K562 (cell line): ENCODE measurements around the gene ZBTB47. TPM values are rescaled to one million over a fixed set of nuclear protein-coding genes. Genes with fewer than 3 reads are reported as not detected.

Experiments used
- ATAC-seq: fragments of 200-7000 bp; cut with Tn5 transposase; 3 replicates; pipeline ENCODE4 v1.9.1; 2020; ENCODE audit warnings: moderate library complexity
- BruUV-seq: library from RNA; stranded (reverse); fragments of 400-500 nt; replicated peaks from 2 replicates; lab custom pipeline; 2021; lab: Mats Ljungman, UMichigan
- CTCF ChIA-PET: fragments of 300-600 bp; formaldehyde crosslinking; extraction: SDS; loops from one replicate; lab custom pipeline; 2021; ENCODE audit warnings: low intra/inter-chr PET ratio; lab: Yijun Ruan, JAX
- POLR2A ChIA-PET: fragments of 300-600, 350-650 bp; sonication (Branson Sonifier 250); formaldehyde crosslinking; extraction: SDS; loops from one replicate; lab custom pipeline; 2021; ENCODE audit warnings: antibody characterized with exemption, inconsistent platforms; lab: Yijun Ruan, JAX
- DNase-seq, 4 experiments: peaks; one replicate each; pipeline versions ENCODE4 v3.0.0 to v3.0.0-alpha.2; 2011 to 2018; ENCODE audit warnings: low spot score in 3 of 4, mixed read lengths in 3 of 4; ENCODE audit errors: extremely low read depth in 1 of 4
- FAIRE-seq: peaks from 2 replicates; lab custom pipeline; 2011; peaks lifted over from hg19 to GRCh38; lab: Jason Lieb, UNC
- H2AFZ ChIP-seq: 2 replicates; pipeline ENCODE4 v1.6.0; 2011; ENCODE audit warnings: low read depth, low read length, control low read depth, inconsistent platforms
- H3K27ac ChIP-seq: fragments of 200-600 bp; 3 replicates; pipeline ENCODE4 v1.8.0; 2011; ENCODE audit warnings: low read depth, mild to moderate bottlenecking, control low read depth, inconsistent platforms, low read length, moderate library complexity, mixed read lengths; ENCODE audit errors: extremely low read depth
- H3K27me3 ChIP-seq, 2 experiments: fragments of 300-600 bp in 1 of 2; 2 replicates in 1 of 2; 3 replicates in 1 of 2; pipeline versions ENCODE4 v1.6.0 to v1.8.0; 2011; ENCODE audit warnings: inconsistent platforms in 2 of 2, low read length in 2 of 2, mild to moderate bottlenecking in 1 of 2, mixed read lengths in 1 of 2, moderate library complexity in 1 of 2; ENCODE audit not compliant: control insufficient read depth in 2 of 2, insufficient read depth in 2 of 2
- H3K36me3 ChIP-seq: fragments of 300-600 bp; 3 replicates; pipeline ENCODE4 v1.8.0; 2011; ENCODE audit warnings: mild to moderate bottlenecking, low read length, inconsistent platforms; ENCODE audit not compliant: control insufficient read depth, insufficient read depth
- H3K4me1 ChIP-seq, 2 experiments: fragments of 200-600 bp in 1 of 2; replicated peaks in 1 of 2; 2 replicates in 1 of 2; 3 replicates in 1 of 2; pipeline versions ENCODE4 v1.5.1 to v1.8.0; 2011; ENCODE audit warnings: inconsistent platforms in 2 of 2, low read length in 2 of 2, mild to moderate bottlenecking in 1 of 2, mixed read lengths in 1 of 2, moderate library complexity in 1 of 2; ENCODE audit not compliant: control insufficient read depth in 2 of 2, insufficient read depth in 2 of 2
- H3K4me2 ChIP-seq: 2 replicates; pipeline ENCODE4 v1.6.1; 2011; ENCODE audit warnings: low read length, control low read depth, inconsistent platforms, mixed read lengths; ENCODE audit not compliant: insufficient read depth
- H3K4me3 ChIP-seq: fragments of 200-600 bp; sonication (generic), shearing (Covaris generic); 2 replicates; pipeline ENCODE4 v1.5.1; 2016; ENCODE audit warnings: control low read depth, inconsistent platforms
- H3K79me2 ChIP-seq: fragments of 200-600 bp; 3 replicates; pipeline ENCODE4 v1.8.0; 2011; ENCODE audit warnings: low read length, inconsistent platforms; ENCODE audit not compliant: control insufficient read depth, insufficient read depth
- H3K9ac ChIP-seq, 2 experiments: 2 replicates each; pipeline versions ENCODE4 v1.6.0 to v1.6.1; 2011; ENCODE audit warnings: low read depth in 2 of 2, low read length in 2 of 2, control low read depth in 1 of 2, inconsistent platforms in 1 of 2, mild to moderate bottlenecking in 1 of 2, mixed read lengths in 1 of 2; ENCODE audit not compliant: insufficient read depth in 1 of 2
- H3K9me1 ChIP-seq: one replicate; pipeline ENCODE4 v1.6.0; 2011; ENCODE audit warnings: inconsistent platforms, mild to moderate bottlenecking, low read length, moderate library complexity; ENCODE audit not compliant: control insufficient read depth, insufficient read depth
- H3K9me3 ChIP-seq: replicated peaks from 2 replicates; pipeline ENCODE4 v1.5.1; 2011; ENCODE audit warnings: low read depth, low read length, inconsistent platforms; ENCODE audit not compliant: control insufficient read depth, insufficient read depth
- H4K20me1 ChIP-seq: replicated peaks from 2 replicates; pipeline ENCODE4 v1.6.1; 2011; ENCODE audit warnings: low read length, inconsistent platforms, mixed read lengths; ENCODE audit not compliant: control insufficient read depth, insufficient read depth
- GATA2 ChIP-seq: sonication (generic); formaldehyde crosslinking; IDR thresholded peaks from 2 replicates; pipeline ENCODE4 v1.4.0; 2020; ENCODE audit warnings: mild to moderate bottlenecking, missing genetic modification reagents
- HCFC1 ChIP-seq: IDR thresholded peaks from 2 replicates; pipeline ENCODE4 v1.6.1; 2012; ENCODE audit warnings: low read depth, low read length, improper control_type of control experiment
- MTA1 ChIP-seq: fragments of 450-650 bp; IDR thresholded peaks from 2 replicates; pipeline ENCODE4 v1.6.1; 2017; ENCODE audit warnings: borderline replicate concordance
- NCOR1 ChIP-seq: fragments of 450-650 bp; IDR thresholded peaks from 2 replicates; pipeline ENCODE4 v1.6.1; 2016; ENCODE audit warnings: mild to moderate bottlenecking, moderate library complexity
- RBBP5 ChIP-seq: fragments of 200-600 bp; sonication (generic); IDR thresholded peaks from 2 replicates; pipeline ENCODE4 v1.6.1; 2012; ENCODE audit warnings: borderline replicate concordance, mild to moderate bottlenecking, low read length, control low read depth, inconsistent platforms; ENCODE audit not compliant: insufficient read depth, poor library complexity, severe bottlenecking
- WGBS: fragments of 100-300 bp; shearing (Covaris generic); methylation state at CpG from one replicate; pipeline ENCODE4 v1.1.6; 2016; ENCODE audit warnings: low coverage, mixed read lengths; ENCODE audit not compliant: insufficient coverage; ENCODE audit errors: missing lambda C conversion rate; 5-methylcytosine and 5-hydroxymethylcytosine counted together
- in situ Hi-C: fragments of 300-500 bp; cut with MboI; formaldehyde crosslinking; loops from 4 replicates; pipeline ENCODE4 v1.15.0; 2018; ENCODE audit warnings: inconsistent platforms, mixed read lengths
- intact Hi-C: fragments of 100-400 bp; cut with micrococcal nuclease; formaldehyde crosslinking; loops from 2 replicates; pipeline ENCODE4 v1.14.2; 2022
- polyA plus RNA-seq, 8 experiments: library from polyadenylated mRNA; depleted of rRNA in 4 of 8; stranded (reverse) in 5 of 8; unstranded in 3 of 8; fragments of >200 nt; fragmentation: Nextera tagmentation in 2 of 8; fragmentation: Illumina TruSeq in 1 of 8; extraction: Ambion mirVana in 2 of 8; extraction: Trizol in 1 of 8; gene quantifications; 2 replicates each; pipeline versions ENCODE4 v1.2.1 to v1.2.3, GENCODE V29; 2011 to 2014; ENCODE audit warnings: inconsistent platforms in 1 of 8, missing spikeins in 1 of 8
- total RNA-seq, 7 experiments: library from RNA; depleted of rRNA in 6 of 7; stranded (reverse); fragments of >200 nt in 6 of 7; fragmentation: Illumina TruSeq in 2 of 7; extraction: Trizol in 2 of 7; gene quantifications; 2 replicates each; pipeline versions ENCODE4 v1.2.1 to v1.2.3, GENCODE V29; 2011 to 2021; ENCODE audit warnings: low replicate concordance in 1 of 7
- TF ChIP-seq, protein P1 (sequence below): sonication (generic); formaldehyde crosslinking; IDR thresholded peaks from 2 replicates; pipeline ENCODE4 v1.9.0; 2022; ENCODE audit warnings: mild to moderate bottlenecking, missing genetic modification reagents

ZBTB47 gene
- total and polyA plus RNA-seq, 9 of the 15 experiments (the other 6 are each of a cell fraction or from before 2014, with no cell fraction given), result 0.11 to 4.6 (median 1.7) TPM; not detected in 1

DNA sequence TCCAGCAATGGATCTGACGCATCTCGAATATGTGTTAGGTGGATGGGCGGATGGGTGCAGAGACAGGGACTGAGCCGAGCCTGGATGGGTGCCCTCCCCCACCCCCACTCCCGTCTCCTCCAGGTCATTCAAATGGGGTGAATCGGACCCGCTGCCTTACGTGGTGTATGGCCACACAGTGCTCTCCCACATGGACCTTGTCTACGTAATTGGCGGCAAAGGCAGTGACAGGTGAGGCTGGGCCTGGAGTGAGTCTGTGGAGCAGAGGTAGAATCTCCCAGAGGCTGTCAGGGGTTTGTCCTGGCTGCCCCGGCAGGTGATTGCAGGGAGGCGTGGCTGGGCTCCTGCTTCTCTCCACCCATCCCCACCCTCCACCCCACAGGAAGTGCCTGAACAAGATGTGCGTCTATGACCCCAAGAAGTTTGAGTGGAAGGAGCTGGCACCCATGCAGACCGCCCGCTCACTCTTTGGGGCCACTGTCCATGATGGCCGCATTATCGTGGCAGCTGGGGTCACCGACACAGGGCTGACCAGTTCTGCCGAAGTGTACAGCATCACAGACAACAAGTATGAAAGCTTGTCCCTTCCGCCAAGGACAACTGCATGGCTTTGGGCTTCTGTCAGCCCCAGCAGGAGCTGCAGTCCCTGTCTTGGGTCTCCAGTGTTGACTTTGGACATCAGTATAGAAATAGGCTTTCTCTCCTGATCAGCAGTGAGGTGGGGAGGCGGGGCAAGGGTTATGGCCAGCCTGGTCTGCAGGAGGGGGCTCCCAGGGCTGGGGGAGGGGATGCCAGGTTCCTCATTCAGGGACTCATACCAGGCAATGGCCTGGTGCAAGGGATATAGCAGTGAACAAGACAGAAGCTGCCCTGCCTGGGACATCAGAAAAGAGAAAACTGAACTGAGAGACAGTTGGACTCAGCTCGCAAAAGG is 35.3 kb downstream of the ZBTB47 start:
- CTCF ChIA-PET, result no interaction called here
- Histone ChIP-seq H3K9me1 (peaks cover 5% of the 10 kb centered on the region), H3K9ac (no peak overlapping the region; a peak in 1 of 4 replicates), H3K9me3 (no peaks in the 10 kb centered on the region), H3K27ac (no peak overlapping the region), H3K4me1 (peaks cover 0 to 22% of the 10 kb centered on the region in 2 experiments; a peak in 3 of 5 replicates), H3K4me2 (no peak overlapping the region), H3K27me3 (peaks cover 31 to 82% of the 10 kb centered on the region in 2 experiments), H3K36me3 (no peaks in the 10 kb centered on the region), H2AFZ (no peak overlapping the region), H4K20me1 (peaks cover 19% of the 10 kb centered on the region; the same call in 1 of the 2 replicates), H3K79me2 (no peaks in the 10 kb centered on the region), H3K4me3 (no peak overlapping the region)
- FAIRE-seq (no peak), ATAC-seq (no peak), DNase-seq (no peak)
- in situ Hi-C loops, result no loop called here
- no TSS peak for BruUV-seq
- no peak for TF ChIP-seq HCFC1
- no peak for TF ChIP-seq RBBP5
- TF ChIP-seq NCOR1, result no peak
- TF ChIP-seq GATA2 (CRISPR knock-in tag), result no peak
- no peak for TF ChIP-seq MTA1
- TF ChIP-seq, protein P1, sequence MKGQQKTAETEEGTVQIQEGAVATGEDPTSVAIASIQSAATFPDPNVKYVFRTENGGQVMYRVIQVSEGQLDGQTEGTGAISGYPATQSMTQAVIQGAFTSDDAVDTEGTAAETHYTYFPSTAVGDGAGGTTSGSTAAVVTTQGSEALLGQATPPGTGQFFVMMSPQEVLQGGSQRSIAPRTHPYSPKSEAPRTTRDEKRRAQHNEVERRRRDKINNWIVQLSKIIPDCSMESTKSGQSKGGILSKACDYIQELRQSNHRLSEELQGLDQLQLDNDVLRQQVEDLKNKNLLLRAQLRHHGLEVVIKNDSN, result no peak
- whole genome bisulfite sequencing, result 11% methylated on average over 22 of the region's 22 CpGs
- POLR2A ChIA-PET, result interaction anchor here (0.5 to 1.3 kb wide), 3 partner anchors 9 to 137 kb away, joined by 3 to 4 read pairs (median 4); no protein-coding TSS in a partner anchor
- intact Hi-C loops, result no loop called here
